BJ (cell line): Measurements from ENCODE around the gene FFAR4. TPM values are rescaled to one million over a fixed set of nuclear protein-coding genes. Genes with fewer than 3 reads are reported as not detected.

Experiments used
- CTCF ChIA-PET: fragments of 350-600 bp; formaldehyde crosslinking; extraction: SDS; loops from one replicate; lab custom pipeline; 2021; ENCODE audit warnings: antibody characterized with exemption, inconsistent platforms; lab: Yijun Ruan, JAX
- POLR2A ChIA-PET: fragments of 300-600 bp; sonication (Branson Sonifier 250); formaldehyde crosslinking; extraction: SDS; loops from one replicate; lab custom pipeline; 2021; ENCODE audit warnings: antibody characterized with exemption; lab: Charles Lee
- DNase-seq: peaks from one replicate; pipeline ENCODE4 v3.0.0-alpha.2; 2011; ENCODE audit warnings: low read depth
- H3K27me3 ChIP-seq: 2 replicates; pipeline ENCODE4 v1.6.0; 2011; ENCODE audit warnings: low read length; ENCODE audit not compliant: control insufficient read depth, insufficient read depth
- H3K36me3 ChIP-seq: 2 replicates; pipeline ENCODE4 v1.5.1; 2011; ENCODE audit warnings: low read length; ENCODE audit not compliant: control insufficient read depth, insufficient read depth
- H3K4me3 ChIP-seq: 2 replicates; pipeline ENCODE4 v1.5.1; 2011; ENCODE audit warnings: low read depth, mild to moderate bottlenecking, control low read depth, low read length
- polyA plus RNA-seq: library from polyadenylated mRNA; depleted of rRNA; stranded (reverse); fragments of >200 nt; gene quantifications from 2 replicates; pipeline ENCODE4 v1.2.3, GENCODE V29; 2011
- TF ChIP-seq, protein P1 (sequence below): IDR thresholded peaks from 2 replicates; pipeline ENCODE4 v1.5.1; 2011; ENCODE audit warnings: low read depth, mild to moderate bottlenecking, control low read depth, inconsistent platforms, low read length, moderate library complexity; ENCODE audit not compliant: insufficient read depth

FFAR4 gene
- polyA plus RNA-seq, 1 experiment: not detected

DNA sequence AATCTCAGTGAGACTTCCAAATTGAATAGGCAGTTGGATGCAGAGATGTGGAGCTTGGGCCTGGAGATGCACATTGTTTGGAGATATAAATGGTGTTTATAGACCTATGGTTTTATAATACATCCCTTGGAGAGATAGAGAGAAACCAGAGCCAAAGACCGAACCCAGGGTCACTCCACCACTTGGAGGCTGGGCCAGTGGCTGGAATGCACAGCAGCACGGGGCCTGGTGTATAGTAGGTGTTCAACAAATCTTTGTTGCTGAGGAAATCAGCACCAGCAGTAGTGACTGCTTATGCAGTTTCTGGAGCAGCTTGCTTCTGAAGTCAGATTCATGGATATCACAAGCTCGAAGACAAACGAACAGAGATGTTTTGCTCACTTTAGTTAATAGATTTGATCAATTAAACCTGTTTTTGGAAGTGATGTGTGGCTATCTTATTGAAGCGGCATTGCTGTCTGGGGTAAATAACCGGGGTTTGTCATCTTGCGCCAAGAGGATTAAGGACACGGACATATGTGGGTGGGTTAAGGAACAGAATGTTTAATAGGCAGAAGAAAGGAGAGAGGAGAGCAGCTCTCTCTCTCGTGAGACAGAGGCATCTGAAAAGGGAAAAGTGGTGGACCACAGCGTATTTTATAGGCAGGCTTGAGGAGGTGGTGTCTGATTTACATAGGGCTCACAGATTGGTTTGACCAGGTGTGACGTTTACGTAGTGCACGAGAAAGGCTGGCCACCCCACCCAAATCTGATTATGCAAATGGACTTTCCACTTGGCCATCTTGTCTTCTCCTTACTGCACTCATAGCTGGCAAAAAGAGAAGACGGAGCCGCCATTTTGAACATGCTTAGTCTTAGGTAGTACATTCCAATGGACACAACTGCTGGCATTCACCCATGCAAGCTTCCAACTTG, 23.4 kb downstream of the FFAR4 start:
- Histone ChIP-seq H3K36me3 (no peaks in the 10 kb centered on the region), H3K4me3 (no peak overlapping the region), H3K27me3 (peaks cover 7% of the 10 kb centered on the region; the same call in 1 of the 2 replicates)
- POLR2A ChIA-PET: no interaction called here
- no peak for DNase-seq
- CTCF ChIA-PET: interaction anchor here (1.2 kb wide), 1 partner anchor 34 kb away, joined by 3 read pairs; no protein-coding TSS in a partner anchor
- TF ChIP-seq, protein P1, sequence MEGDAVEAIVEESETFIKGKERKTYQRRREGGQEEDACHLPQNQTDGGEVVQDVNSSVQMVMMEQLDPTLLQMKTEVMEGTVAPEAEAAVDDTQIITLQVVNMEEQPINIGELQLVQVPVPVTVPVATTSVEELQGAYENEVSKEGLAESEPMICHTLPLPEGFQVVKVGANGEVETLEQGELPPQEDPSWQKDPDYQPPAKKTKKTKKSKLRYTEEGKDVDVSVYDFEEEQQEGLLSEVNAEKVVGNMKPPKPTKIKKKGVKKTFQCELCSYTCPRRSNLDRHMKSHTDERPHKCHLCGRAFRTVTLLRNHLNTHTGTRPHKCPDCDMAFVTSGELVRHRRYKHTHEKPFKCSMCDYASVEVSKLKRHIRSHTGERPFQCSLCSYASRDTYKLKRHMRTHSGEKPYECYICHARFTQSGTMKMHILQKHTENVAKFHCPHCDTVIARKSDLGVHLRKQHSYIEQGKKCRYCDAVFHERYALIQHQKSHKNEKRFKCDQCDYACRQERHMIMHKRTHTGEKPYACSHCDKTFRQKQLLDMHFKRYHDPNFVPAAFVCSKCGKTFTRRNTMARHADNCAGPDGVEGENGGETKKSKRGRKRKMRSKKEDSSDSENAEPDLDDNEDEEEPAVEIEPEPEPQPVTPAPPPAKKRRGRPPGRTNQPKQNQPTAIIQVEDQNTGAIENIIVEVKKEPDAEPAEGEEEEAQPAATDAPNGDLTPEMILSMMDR: no peak

DNA sequence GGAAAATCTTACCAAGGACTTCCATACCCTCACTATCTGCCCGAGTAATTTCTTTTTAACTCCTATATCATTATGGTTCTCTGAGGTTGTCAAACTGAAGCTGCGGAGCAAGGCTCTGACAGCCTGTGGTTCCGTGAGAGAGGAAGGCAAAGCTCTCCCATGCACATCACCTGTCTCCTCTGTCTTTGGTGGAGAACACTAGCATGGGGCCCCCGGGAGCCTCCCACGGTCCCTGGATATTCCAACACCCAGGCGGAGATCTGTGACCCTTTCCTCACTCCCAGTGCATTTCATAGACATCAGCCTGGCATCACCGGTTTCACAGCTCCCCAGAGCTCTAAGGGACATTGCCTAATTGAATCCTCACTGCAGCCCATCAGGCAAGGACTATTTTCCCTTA, 24.2 kb downstream of the FFAR4 start:
- TF ChIP-seq, protein P1: no peak
- H3K27me3 ChIP-seq: peaks cover 10% of the 10 kb centered on the region
- ChIA-PET CTCF (interaction anchor here (1.2 kb wide), 1 partner anchor 34 kb away, joined by 3 read pairs; no protein-coding TSS in a partner anchor), POLR2A (no interaction called here)
- H3K36me3 ChIP-seq: no peaks in the 10 kb centered on the region
- no peak for DNase-seq
- no peak overlapping the region for H3K4me3 ChIP-seq

DNA sequence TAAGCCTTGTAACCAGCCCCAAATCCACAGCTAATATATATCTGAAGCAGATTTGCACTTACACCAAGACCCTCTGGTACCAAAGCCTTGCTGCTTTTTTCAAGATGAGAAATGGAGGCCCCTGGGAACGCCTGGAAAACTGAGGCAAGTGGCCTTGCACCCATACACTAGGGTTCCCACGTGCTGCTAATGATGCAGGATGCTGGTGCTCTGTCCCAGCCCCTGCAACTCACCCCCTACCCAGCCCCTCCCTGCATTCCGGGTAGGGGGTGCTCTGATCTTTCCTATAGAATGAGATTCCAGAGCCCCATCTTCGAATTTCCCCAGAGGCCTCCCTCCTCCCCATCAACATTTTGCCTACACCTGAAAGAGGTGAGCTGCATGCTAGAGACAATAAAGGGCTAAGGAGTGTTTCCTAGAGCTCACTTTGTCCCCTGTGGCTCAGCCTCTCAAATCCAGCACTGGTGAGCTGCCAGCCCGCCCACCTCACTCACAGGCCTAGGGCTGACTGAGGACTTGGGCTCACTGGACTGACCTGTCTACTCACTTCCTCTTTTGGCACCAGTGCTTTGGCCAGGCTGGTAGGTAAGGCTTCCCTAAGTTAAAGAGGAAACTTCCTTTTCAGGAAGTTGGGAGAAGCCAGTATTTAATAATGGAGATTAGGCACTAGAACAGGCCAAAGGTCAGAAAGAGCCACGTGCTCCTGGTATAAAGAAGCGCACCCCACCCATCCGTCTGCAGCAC, 24.8 kb downstream of the FFAR4 start:
- H3K4me3 ChIP-seq: no peak overlapping the region
- H3K27me3 ChIP-seq: peaks cover 10% of the 10 kb centered on the region
- TF ChIP-seq, protein P1: no peak
- DNase-seq: no peak
- CTCF ChIA-PET: no interaction called here
- H3K36me3 ChIP-seq: no peaks in the 10 kb centered on the region
- POLR2A ChIA-PET: no interaction called here

DNA sequence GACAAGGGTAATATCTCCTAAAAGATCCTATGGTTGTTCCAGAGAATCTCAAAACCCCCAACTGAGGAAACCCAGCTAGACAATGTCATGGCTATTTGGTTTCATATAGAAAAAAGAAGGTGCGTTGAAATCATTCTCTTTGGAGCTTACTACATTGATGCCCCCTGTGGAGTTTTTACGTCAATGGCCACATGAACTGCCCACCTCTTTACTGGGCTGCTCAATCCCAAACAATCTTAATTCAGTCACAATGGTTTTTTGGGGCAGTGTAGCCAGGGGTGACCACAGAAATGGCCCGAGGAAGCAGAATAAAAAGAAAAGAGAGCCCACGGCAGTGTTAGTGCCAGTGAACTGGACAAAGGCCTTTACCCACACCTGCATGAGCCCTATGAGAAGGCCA, 26.8 kb downstream of the FFAR4 start:
- Histone ChIP-seq H3K36me3 (no peaks in the 10 kb centered on the region), H3K4me3 (no peak overlapping the region), H3K27me3 (peaks cover 12% of the 10 kb centered on the region)
- POLR2A ChIA-PET: no interaction called here
- DNase-seq: no peak
- TF ChIP-seq, protein P1: no peak
- CTCF ChIA-PET: no interaction called here

DNA sequence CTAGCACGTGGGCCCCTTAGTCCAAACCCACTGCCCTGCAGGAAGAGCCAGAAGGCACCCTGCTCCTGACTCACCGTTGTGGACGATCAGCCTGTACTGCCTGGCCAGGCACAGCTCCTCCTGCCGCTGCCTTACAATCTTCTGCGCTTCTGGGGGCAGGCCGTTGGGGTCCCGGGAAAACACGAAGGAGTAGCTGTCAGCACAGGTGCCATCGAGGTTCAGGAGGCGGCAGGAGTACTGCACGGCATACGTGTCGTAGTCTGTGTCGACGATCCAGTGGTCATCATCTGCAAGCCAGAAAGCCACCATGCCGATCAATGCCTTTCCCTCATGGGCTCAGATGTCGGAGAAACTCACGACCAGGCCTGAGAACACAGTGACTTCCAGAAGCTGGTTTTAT, 27.3 kb downstream of the FFAR4 start:
- ChIA-PET POLR2A (no interaction called here), CTCF (no interaction called here)
- H3K36me3 ChIP-seq: no peaks in the 10 kb centered on the region
- H3K4me3 ChIP-seq: no peak overlapping the region
- H3K27me3 ChIP-seq: peaks cover 12% of the 10 kb centered on the region
- no peak for DNase-seq
- TF ChIP-seq, protein P1: no peak
